Left hindlimb (tissue), 1 donor: ENCODE data around the gene SCAF4.

Source experiments
- DNase-seq: peaks from one replicate; pipeline ENCODE4 v3.0.0-alpha.2; 2018

SCAF4 gene

DNA sequence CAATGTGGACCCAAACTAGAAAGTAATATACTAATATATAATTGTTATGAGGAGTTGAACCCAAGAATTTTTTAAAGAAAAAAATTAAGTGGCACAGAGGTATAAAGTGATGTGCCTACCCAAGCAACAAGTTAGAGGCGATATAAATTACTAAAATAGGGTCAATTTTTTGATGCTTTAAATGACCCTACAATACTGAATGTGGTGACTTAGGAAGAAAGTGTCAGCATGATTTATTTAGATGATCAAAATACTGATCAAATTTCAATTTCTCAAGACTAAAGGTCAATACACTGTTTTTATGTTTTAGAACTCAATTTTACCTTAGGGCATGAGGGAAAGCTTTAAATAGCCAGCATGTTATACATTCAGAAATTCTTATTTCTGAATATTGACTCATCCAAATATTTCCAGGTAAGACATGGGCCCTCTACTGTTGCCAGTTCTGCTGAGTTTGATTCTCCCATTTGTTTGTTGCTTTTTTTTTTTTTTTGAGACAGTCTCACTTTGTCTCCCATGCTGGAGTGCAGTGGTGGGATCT, 20.1 kb downstream of the SCAF4 start:
- no peak for DNase-seq

DNA sequence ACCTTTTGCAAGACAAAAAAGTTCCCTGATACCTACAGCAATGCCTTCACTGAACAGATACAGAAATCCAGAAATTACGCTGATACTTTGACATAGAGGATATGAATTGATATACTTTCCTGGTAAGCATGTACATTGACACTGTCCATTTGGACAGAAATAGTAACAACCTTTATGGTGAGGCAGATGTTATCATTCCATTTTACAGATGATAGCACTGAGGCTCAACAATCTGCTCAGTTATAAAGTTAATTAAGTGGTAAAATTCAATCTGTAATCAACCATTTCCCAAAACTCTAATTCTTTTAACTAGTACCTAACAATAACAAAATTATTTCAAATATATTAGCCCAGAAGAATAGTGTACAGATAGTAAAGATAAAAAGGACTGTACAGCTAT, 20.6 kb downstream of the SCAF4 start:
- no peak for DNase-seq

DNA sequence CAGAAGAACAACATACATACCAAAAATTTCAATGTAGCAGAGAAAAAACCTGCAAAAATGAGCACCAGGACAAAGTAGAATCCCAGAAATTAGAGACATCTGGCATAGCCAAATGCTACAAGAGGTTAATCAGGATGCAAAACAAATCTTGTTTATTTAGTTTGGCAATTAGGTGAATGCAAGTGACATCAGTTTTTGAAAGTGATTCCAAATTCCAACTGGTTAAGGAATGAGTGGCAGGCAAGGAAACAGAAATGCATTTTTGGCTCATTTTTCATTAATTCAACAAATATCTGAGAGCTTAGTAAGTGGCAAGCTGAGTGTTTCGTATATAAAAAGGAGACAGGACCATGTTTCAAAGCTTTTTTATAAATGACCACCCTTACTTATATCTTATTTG, 21.3 kb downstream of the SCAF4 start:
- DNase-seq, result no peak

DNA sequence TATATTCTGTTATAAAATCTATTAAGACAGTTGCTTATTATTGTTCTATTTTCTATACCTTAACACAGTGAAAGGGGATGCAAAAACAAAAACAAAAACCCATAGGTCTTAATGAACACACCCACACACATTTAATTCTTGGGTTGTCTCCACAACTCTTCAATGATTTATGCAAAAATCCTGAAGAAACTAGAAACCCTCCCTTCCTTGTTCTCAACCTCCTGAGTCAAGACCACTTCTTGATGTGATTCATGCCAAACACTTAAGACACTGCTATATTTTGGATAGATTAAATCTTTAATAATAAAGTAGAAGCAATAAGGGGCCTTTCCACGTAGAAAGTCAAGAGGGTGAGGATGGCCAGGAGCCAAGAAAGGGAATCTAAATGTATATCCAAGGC, 23.4 kb downstream of the SCAF4 start:
- DNase-seq, result no peak

DNA sequence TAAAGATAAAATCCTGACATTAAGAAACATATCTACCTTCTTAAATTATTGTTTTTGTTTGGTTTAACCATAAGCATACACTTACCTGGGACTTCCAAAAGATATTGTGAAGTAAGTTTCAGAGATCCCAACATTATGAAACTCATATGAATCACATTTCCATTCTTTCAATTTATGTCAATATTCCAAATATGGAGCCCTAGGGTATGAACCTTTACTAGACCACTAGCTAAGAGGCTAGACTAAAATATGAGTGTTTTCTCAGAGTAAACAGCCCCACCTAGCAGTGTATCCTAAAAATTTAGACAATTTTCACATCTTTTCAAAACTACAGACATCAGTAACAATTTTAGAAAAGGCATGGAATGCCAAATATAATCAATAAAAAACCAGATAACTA, 24.4 kb downstream of the SCAF4 start:
- no peak for DNase-seq

DNA sequence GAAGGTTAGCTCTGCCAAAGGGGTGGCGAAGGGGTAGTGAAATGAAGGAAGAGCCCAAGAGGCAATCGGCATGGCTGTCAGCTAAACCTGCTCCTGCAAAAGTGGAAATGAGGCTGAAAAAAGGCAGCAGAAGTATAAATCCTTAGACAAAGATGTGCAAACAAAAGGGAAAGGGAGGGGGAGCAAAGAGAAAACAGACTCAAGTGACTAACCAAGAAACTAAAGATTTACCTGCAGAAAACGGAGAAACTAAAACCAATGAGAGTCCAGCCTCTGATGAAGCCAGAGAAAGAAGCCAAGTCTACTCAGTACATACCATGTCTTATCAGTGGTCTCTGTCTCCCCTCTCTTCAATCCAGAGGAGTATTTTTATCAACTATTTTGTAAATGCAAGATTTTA, 25.4 kb downstream of the SCAF4 start:
- DNase-seq, result no peak

DNA sequence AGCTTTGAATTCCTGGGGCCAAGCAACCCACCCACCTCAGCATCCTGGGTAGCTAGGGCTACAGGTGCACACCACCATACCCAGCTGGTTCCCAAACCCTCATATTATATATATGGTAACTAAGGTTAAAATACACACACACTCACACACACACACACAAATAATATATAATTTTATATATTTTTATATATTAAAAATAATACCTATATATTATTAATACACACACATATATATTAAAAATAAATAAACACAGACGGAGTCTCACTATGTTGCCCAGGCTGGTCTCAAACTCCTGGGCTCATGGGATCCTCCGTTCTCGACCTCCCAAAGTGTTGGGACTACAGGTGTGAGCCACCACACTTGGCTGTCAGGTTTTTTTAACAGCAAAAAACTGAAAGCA, 31.9 kb downstream of the SCAF4 start:
- no peak for DNase-seq

DNA sequence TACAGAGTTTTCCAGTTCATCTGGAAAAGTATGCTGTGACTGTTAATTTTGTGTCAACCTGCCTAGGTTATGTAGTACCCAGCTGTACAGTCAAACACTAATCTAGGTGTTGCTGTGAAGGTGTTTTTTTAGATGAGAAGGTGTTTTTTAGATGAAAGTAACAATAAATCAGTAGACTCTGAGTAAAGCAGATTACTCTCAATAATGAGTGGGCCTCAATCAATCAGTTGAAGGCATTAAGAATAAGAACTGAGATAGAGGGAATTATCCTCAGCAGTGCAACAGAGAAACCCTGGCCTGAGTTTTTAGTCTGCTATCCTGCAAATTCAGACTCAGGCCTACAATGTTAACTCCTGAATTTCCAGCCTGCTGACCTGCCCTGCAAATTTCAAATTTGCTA, 33.5 kb downstream of the SCAF4 start:
- no peak for DNase-seq

DNA sequence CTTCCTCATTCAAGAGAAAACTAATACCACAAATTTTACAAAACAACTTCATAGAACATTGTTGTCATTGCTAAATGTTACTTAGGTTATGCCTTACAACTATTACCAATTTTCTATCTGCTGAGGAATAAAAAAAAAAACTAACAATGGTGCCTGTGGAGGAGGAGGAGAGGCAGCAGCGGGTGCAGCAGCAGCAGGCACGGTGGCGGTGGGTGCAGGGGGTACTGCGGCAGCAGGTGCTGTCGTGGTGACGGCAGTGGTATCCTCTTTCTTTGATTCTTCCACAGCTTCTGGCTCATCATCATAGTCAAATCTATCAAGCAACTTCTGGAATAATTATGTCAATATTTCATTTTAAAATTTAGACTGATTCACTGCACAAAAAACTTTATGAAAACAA, 35.5 kb downstream of the SCAF4 start:
- DNase-seq, result no peak

DNA sequence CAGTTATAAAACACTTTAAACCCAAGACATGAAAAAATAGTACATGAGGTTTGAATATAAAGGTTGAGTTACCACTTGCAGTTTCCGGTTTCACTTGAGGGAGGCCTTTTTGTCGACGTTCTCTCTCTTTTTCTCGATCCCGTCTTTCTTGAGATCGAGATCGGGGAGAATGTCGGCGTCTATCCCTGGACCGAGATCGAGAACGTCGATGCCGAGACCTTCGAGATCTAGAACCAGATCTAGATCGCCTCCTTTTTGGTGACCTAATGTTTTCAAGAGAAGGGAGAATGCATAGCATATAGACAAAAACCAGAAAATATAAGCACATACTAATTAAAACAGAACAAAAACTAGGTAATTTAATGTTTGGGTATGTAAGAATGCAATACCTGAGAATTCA, 38.7 kb downstream of the SCAF4 start:
- DNase-seq, result no peak

DNA sequence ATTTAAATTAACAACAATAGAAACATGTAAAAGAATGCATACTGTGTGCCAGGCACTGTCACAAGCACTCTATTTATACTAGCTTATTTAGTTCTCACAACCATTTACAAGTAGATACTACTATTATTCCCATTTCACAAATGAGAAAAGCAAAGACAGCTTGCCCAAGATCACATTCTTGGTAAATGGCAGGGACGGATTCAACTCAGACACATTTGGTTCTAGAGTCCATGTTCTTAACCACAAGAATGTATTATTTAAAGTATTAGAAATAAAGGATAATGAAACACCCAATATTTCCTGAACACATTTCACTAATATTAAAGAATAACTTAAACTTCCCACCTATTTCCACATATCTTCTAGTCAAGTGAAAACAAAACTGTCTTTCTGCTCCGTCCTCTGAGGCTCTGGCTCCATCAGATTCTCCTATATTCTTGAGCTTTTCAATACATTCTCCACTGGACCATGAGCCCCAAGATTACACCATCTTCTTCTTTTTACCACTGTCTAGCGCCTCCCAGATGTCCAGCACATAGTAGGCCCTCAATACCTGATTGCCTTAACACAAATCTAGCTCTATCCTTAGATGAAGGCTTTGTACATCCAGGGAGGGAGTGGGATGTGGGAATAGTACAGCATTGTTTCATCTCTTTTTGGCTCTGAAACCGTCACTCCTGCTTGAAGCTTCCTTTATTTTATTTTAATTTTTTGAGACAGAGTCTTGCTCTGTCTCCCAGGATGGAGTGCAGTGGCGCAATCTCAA, 43.1 kb downstream of the SCAF4 start:
- no peak for DNase-seq

DNA sequence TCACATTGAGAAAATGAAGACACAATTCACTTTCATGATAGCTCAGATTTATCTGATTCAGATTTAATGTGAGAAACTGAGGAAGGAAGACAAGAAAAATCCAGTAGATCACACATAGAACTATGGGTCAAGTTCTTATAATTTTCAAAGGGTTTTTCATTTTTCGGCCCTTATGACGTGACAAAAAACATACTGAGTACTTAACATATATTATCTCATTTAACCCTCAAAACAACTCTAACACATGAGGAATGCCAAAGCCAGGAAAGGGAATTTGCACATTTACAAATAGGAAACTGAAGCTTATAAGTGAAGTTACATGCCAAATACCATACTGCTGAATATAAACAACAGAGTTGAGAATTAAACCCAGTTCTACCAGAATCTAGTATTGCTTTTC, 44.8 kb downstream of the SCAF4 start:
- no peak for DNase-seq

DNA sequence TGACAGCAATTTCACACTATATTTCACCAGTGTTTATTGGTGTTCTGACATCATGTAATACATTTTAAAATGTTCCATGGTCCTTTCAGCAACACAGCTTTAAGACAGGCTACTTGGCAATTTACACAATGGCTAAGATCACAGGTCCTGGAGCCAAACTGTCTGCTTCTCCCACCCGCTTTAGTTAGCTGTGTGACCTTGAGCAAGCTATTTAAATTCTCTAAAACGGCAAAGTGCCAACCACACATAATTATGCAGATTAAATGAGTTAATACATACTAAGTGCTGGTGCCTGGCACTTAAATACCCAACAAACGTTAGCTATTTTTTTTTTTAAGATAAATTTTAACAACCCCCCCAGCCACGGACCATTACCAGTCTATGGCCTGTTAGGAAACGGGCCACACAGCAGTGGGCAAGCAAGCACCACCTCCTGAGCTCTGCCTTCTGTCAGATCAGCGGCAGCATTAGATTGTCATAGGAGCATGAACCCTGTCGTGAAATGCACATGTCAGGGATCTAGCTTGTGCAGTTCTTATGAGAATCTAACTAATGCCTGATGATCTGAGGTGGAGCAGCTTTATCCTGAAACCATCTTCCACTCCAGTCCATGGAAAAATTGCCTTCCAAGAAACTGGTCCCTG, 45.5 kb downstream of the SCAF4 start:
- no peak for DNase-seq

DNA sequence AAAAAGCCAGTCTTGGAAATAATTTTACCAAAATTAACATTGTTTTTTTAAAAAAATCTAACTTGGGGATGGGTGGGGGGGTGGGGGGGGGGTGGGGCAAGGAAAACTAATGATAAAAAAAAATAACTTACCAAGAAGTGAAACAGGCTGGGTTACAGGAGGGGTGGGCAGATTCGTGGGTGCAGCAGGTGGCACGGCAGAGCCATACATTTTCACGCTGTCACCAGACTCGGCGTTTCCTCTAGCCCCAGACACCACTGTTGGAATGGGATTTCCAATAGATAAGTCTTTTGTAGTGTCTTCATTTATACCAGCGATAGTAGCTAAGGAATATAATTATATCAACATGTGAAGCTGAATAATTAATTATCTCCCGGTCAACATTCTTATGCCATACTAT, 47.0 kb downstream of the SCAF4 start:
- DNase-seq, result no peak

DNA sequence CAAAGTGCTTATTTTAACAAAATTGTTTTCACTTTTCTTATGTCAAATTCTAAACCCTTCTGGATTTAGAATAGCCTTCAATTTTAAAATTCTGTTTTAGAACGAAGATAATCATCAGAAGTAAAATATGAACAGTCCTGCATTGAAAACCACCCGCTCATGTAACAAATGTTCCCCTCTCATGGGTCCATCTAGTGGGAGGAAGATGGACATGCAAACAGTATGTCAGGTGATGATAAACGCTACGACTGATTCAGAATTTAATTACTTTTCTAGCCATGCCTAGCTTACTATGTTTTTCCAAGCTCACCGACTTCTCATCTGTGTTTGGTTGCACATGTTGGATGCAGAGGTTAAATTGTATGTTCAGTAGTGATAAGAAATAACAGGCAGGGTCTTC, 48.9 kb downstream of the SCAF4 start:
- DNase-seq, result no peak

DNA sequence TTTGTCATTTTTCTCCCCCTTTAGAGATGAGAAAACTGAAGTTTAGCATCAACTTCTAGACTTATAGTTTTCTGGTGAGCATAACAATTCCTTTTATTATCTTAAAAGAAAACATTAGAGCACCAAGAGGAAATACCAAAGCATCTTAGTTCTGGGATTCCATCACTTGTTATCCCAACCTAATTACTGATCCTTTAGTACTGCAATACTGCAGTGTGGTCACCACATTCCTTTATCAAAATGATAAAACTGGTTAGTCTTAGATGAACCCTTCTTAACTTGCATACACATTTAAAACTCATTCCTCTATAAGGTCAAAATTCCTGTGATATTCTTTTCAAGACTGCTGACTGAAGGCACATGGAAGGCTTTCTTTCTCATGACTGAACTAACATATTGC, 49.3 kb downstream of the SCAF4 start:
- DNase-seq, result no peak

DNA sequence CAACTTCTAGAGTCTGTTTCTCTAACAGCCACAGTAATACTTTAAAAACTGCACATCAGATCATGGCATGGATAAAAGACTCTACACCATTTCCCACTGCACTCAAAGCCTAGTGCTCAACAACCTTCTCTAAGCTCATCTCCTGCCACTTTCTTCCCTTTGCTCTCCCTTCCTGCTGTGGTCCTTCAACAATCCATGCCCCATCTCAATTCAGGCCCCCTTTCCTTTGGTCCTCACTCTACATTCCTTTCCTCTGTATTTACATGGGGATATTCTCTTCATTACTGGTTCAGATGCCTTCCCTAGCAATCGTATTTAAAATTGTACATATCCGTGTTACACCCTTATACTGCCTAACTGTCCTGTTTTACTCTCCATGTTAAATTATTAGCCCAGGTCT, 53.4 kb downstream of the SCAF4 start:
- DNase-seq, result no peak

DNA sequence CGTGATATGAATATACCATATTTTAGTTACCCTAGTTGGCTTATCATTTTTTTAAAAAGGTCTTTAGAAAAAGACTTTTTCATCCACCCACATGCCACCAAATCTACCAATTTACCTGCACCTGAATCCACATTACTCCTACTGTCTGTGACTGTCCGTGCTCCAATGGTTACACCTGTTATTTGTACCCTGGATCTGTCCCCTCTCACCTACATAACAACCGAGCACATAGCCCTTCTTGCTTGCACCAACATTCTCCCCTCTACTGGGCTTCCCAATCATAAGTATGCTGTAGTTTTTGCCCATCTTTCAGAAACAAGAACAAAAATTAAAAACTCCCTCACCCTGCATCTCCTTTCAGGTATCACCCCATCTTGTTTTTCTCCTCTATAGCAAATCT, 54.9 kb downstream of the SCAF4 start:
- DNase-seq, result no peak

DNA sequence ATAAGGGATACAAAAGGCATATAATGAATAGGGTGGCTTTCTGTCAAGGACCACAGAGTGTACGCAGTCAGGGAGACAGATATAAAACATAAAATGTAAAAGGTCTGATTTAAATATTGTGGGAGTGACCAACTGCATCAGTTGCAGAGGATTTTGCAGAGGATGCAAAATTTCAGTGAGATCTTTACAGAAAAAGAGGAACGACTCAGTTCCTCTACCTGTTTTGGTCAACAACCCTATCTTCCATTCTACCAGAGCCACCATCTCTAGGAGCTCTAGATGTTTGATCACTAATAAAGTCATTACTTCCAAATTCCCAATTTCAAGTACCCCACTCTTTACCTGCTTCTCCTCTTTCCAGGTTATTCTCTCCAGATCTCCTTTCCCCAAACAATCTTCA, 56.0 kb downstream of the SCAF4 start:
- no peak for DNase-seq

DNA sequence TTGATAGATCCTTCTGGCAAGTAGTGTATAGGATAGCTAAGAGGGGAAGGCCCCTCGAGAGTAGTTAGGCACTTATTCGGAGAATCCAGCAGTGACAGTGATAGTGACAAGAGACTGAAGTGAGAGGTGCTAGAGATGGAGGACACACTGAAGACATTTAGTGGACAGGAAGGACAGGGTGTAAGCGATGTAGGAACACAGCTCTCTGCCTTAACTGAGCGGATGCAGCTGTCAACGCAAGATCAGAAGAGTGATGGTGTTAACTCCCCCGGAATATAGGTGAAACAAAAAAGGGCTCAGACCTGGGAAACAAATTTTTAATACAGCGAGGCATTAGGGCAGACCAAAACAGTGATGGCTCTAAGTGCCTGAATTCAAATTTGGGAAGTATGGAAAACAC, 56.6 kb downstream of the SCAF4 start:
- DNase-seq, result no peak

DNA sequence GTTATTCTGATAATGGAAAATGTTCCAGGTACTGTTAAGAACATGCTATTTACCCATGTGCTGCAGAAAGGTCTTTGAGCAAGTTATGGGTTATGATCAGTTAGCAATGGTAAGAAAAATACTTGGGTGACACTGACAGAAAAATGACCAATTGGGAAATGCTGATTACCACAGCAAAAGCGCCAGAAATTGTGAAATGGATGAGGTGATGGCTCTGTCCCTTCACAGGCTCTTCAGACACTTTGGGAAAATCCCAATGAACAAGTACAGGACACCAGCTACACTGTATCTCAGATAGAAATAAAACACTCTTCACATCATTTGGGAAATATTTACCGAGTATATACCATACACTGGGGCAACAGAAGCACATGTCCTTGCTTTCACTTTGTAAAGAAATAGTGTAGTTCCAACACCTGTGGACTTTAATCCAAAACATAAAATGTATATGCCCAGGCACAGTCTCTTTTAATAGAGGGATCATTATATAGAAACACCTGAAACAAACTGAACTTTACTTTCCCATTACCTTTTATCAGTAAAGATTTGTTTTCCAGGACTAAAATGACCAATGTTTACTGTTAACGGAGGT, 58.5 kb downstream of the SCAF4 start:
- DNase-seq, result no peak

DNA sequence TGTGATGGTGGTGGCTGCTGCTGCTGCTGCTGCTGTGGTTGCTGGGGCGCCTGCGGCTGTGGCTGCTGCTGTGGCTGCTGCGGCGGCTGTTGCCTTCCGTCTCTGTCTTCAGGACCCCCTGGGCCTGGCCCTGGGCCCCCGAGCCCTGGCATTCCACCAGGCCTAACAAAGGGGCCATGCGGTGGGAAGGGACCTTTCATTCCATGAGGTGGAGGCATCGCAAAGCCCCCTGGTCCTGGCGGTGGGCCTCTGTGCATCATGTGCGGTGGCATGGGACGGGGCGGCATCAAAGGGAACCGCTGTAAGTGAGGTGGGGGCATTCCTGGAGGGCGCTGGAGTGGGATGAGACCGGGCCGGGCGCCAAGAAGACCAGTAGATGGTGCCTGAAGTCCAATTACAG, 60.0 kb downstream of the SCAF4 start:
- DNase-seq, result no peak

DNA sequence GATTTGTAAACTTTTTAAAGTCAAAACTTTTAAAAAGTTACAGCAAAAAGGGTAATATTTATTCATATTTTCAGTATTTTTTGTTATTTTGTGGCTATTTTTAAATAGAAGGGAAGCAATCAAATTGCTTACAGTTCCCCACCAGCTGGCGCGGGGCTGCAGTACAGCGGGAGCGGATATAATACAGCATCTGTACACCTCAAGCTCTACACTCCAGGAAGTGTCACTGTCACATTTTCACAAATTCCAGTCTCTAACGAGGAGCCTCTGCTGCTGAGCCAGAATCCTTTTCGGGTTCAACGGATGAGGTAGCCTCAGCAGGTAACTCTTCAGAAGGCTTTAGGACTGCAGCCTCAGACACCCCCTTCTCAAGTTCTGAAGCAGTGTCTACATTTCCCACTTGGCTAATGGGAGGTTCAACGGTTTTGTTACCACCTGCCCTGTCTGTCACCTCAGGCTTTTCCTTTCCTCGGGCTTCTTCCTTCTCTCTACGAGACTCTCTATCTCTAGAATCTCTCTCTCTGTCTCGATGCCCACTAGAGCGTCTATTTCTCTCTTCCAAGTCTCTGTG, 60.7 kb downstream of the SCAF4 start:
- DNase-seq, result no peak

DNA sequence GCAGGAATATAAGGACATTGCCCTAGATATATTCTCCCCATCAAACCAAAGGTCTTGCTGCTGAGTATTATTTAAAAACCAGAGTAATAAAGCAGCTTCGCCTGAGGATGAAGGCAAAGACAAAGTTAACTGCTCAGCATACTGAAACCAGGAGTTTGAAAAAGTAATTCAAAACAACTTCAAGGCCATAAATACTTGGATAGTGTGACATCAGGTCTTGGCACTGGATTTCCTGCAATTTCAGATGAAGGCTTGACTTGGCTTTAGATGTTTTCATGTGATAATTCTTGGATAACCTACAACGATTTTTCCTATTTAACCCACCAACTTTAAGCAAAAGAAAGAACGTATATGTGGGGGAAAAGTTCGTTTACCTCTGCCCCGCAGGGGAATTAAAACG, 61.8 kb downstream of the SCAF4 start:
- DNase-seq, result no peak
